GM12801 (cell line): ENCODE measurements around the gene TSPYL2.

ENCODE experiments used
- CTCF ChIP-seq: IDR thresholded peaks from one replicate; pipeline ENCODE4 v1.5.1; 2011; ENCODE audit warnings: control low read depth; ENCODE audit not compliant: insufficient read length; ENCODE audit errors: extremely low read depth

Gene TSPYL2

GRCh38 chrX:53073115-53073586, 9.0 kb upstream of the TSPYL2 start:
- no peak for TF ChIP-seq CTCF

GRCh38 chrX:53075011-53075410, 7.2 kb upstream of the TSPYL2 start:
- TF ChIP-seq CTCF: no peak

GRCh38 chrX:53076671-53077070, 5.5 kb upstream of the TSPYL2 start:
- no peak for TF ChIP-seq CTCF

GRCh38 chrX:53077207-53078197, 4.7 kb upstream of the TSPYL2 start:
- no peak for TF ChIP-seq CTCF

GRCh38 chrX:53078943-53079342, 3.2 kb upstream of the TSPYL2 start:
- TF ChIP-seq CTCF: no peak

- no peak for TF ChIP-seq CTCF
Measured at GRCh38 chrX:53080628-53081580, 1.3 kb upstream of the TSPYL2 start.
